Panc1 (cell line): ENCODE results near the gene CDH12. TPM values are rescaled to one million over a fixed set of nuclear protein-coding genes. Genes with fewer than 3 reads are reported as not detected.
A peak's percentile ranks its signal among the peaks of the same experiment; 100 is the strongest.

Experiments used
- ATAC-seq: fragments of 200-7000 bp; cut with Tn5 transposase; 2 replicates; pipeline ENCODE4 v1.9.1; 2020; ENCODE audit warnings: mild to moderate bottlenecking, moderate library complexity
- BruUV-seq: library from RNA; stranded (reverse); fragments of 400-500 nt; replicated peaks from 2 replicates; lab custom pipeline; 2021; lab: Mats Ljungman, UMichigan
- CTCF ChIA-PET: fragments of 300-600 bp; sonication (Branson Sonifier 250); formaldehyde crosslinking; loops from one replicate; lab custom pipeline; 2022; ENCODE audit warnings: antibody characterized with exemption; lab: Charles Lee
- POLR2A ChIA-PET: fragments of 300-600 bp; sonication (Branson Sonifier 250); formaldehyde crosslinking; loops from one replicate; lab custom pipeline; 2022; ENCODE audit warnings: antibody characterized with exemption; lab: Charles Lee
- DNase-seq: peaks from one replicate; pipeline ENCODE4 v3.0.0-alpha.2; 2010; ENCODE audit warnings: low read depth, low spot score
- H3K27ac ChIP-seq: 2 replicates; pipeline ENCODE4 v1.5.1; 2011; ENCODE audit warnings: mild to moderate bottlenecking, low read length, inconsistent platforms
- H3K27me3 ChIP-seq: fragments of 200-500 bp; sonication (Bioruptor generic); 2 replicates; pipeline ENCODE4 v1.6.0; 2014; ENCODE audit warnings: low read length, inconsistent platforms; ENCODE audit not compliant: control insufficient read depth, insufficient read depth
- H3K36me3 ChIP-seq: fragments of 200-500 bp; sonication (Bioruptor generic); 2 replicates; pipeline ENCODE4 v1.5.1; 2014; ENCODE audit warnings: inconsistent platforms, mild to moderate bottlenecking, low read length, moderate library complexity; ENCODE audit not compliant: control insufficient read depth, insufficient read depth
- H3K4me1 ChIP-seq: 2 replicates; pipeline ENCODE4 v1.5.1; 2011; ENCODE audit warnings: inconsistent platforms, mild to moderate bottlenecking, low read length, moderate library complexity; ENCODE audit not compliant: control insufficient read depth, insufficient read depth
- H3K4me3 ChIP-seq, 2 experiments: 2 replicates each; pipeline ENCODE4 v1.5.1; 2011 to 2012; ENCODE audit warnings: low read depth in 2 of 2, low read length in 2 of 2, mild to moderate bottlenecking in 2 of 2, inconsistent platforms in 1 of 2, moderate library complexity in 1 of 2
- H3K9me3 ChIP-seq: fragments of 200-500 bp; sonication (Bioruptor generic); 2 replicates; pipeline ENCODE4 v1.5.1; 2014; ENCODE audit warnings: low read depth, mild to moderate bottlenecking, inconsistent platforms, low read length, moderate library complexity; ENCODE audit not compliant: control insufficient read depth, insufficient read depth
- CTCF ChIP-seq: fragments of 450-650 bp; IDR thresholded peaks from 2 replicates; pipeline ENCODE4 v1.5.1; 2017; ENCODE audit warnings: mild to moderate bottlenecking
- POLR2AphosphoS5 ChIP-seq: IDR thresholded peaks from 2 replicates; pipeline ENCODE4 v1.6.1; 2012; ENCODE audit warnings: mild to moderate bottlenecking, low read depth, low read length, moderate library complexity
- REST ChIP-seq, 2 experiments: IDR thresholded peaks; 2 replicates each; pipeline ENCODE4 v1.6.1; 2011 to 2012; ENCODE audit warnings: low read depth in 2 of 2, control low read depth in 1 of 2, low read length in 1 of 2, mild to moderate bottlenecking in 1 of 2, moderate library complexity in 1 of 2; ENCODE audit not compliant: insufficient read depth in 1 of 2
- SIN3A ChIP-seq: IDR thresholded peaks from 2 replicates; pipeline ENCODE4 v1.6.1; 2012; ENCODE audit warnings: low read depth, mild to moderate bottlenecking, low read length, moderate library complexity, borderline replicate concordance; ENCODE audit not compliant: insufficient read depth
- TCF7L2 ChIP-seq: IDR thresholded peaks from 2 replicates; pipeline ENCODE4 v1.6.1; 2011; ENCODE audit warnings: mild to moderate bottlenecking, low read depth, low read length, inconsistent platforms
- in situ Hi-C: cut with HindIII; loops from 2 replicates; pipeline ENCODE4 v1.10.0; 2016; ENCODE audit warnings: low sequenced_read_pairs, low pct_unique_long_range_greater_than_20kb
- intact Hi-C: fragments of 100-400 bp; cut with micrococcal nuclease; formaldehyde crosslinking; loops from one replicate; pipeline ENCODE4 v1.10.0; 2022; ENCODE audit not compliant: unreplicated experiment
- total RNA-seq: library from RNA; stranded (reverse); gene quantifications from one replicate; pipeline ENCODE4 v1.2.1, GENCODE V29; 2021; ENCODE audit not compliant: unreplicated experiment

Gene CDH12
- total RNA-seq, 1 experiment from 2014 or later: not detected

GRCh38 chr5:22596404-22596970, 256.7 kb downstream of the CDH12 start:
- in situ Hi-C loops (no loop called here), intact Hi-C loops (no loop called here)
- Histone ChIP-seq H3K4me1 (no peaks in the 10 kb centered on the region), H3K4me3 (no peak overlapping the region), H3K36me3 (no peaks in the 10 kb centered on the region), H3K9me3 (no peaks in the 10 kb centered on the region), H3K27me3 (no peaks in the 10 kb centered on the region), H3K27ac (no peak overlapping the region)
- peak; percentile 4 for DNase-seq
- no peak for ATAC-seq
- no peak for TF ChIP-seq POLR2AphosphoS5
- BruUV-seq: no TSS peak
- ChIA-PET POLR2A (no interaction called here), CTCF (no interaction called here)

- in situ Hi-C loops (no loop called here), intact Hi-C loops (no loop called here)
- no TSS peak for BruUV-seq
- POLR2A ChIA-PET: interaction anchor here (0.8 kb wide), 1 partner anchor 292 kb away, joined by 3 read pairs; no protein-coding TSS in a partner anchor
- no peaks in the 10 kb centered on the region for H3K36me3 ChIP-seq
- CTCF ChIA-PET: no interaction called here
- no peak for ATAC-seq
- H3K9me3 ChIP-seq: no peaks in the 10 kb centered on the region
- no peak overlapping the region for H3K27ac ChIP-seq
- TF ChIP-seq TCF7L2: no peak
- no peak for TF ChIP-seq REST (IDR thresholded peaks at IDR 0.05; ENCODE audit: insufficient read depth in 1 of 2, low read depth in 2 of 2, low read length in 1 of 2)
- TF ChIP-seq POLR2AphosphoS5: no peak
- TF ChIP-seq CTCF: no peak
- H3K27me3 ChIP-seq: no peaks in the 10 kb centered on the region
- no peak for DNase-seq
- H3K4me1 ChIP-seq: no peaks in the 10 kb centered on the region
- H3K4me3 ChIP-seq: no peak overlapping the region
Observed at GRCh38 chr5:22594491-22594890, 258.7 kb downstream of the CDH12 start.

- in situ Hi-C loops: no loop called here
- no peaks in the 10 kb centered on the region for H3K4me1 ChIP-seq
- DNase-seq: no peak
- H3K27me3 ChIP-seq: no peaks in the 10 kb centered on the region
- no TSS peak for BruUV-seq
- TF ChIP-seq REST (IDR thresholded peaks at IDR 0.05; ENCODE audit: insufficient read depth in 1 of 2, low read depth in 2 of 2, low read length in 1 of 2): no peak
- no peak for TF ChIP-seq SIN3A
- no peak for TF ChIP-seq POLR2AphosphoS5
- no peak for TF ChIP-seq CTCF
- no peak for TF ChIP-seq TCF7L2
- H3K4me3 ChIP-seq: no peak overlapping the region
- POLR2A ChIA-PET: no interaction called here
- H3K36me3 ChIP-seq: no peaks in the 10 kb centered on the region
- ATAC-seq: no peak
- CTCF ChIA-PET: no interaction called here
- no peak overlapping the region for H3K27ac ChIP-seq
- no peaks in the 10 kb centered on the region for H3K9me3 ChIP-seq
- intact Hi-C loops: no loop called here
Observed at GRCh38 chr5:22593592-22593991, 259.6 kb downstream of the CDH12 start.
